CD8-positive, alpha-beta memory T cell (primary cell): Measurements from ENCODE around the gene TTF2. TPM values are rescaled to one million over a fixed set of nuclear protein-coding genes. Genes with fewer than 3 reads are reported as not detected.

Experiments used
- CTCF ChIA-PET: fragments of 350-600 bp; sonication (Branson Sonifier 250); formaldehyde crosslinking; loops from one replicate; lab custom pipeline; 2021; ENCODE audit warnings: antibody characterized with exemption; lab: Charles Lee
- POLR2A ChIA-PET: fragments of 350-600 bp; sonication (Branson Sonifier 250); formaldehyde crosslinking; loops from one replicate; lab custom pipeline; 2021; ENCODE audit warnings: antibody characterized with exemption; lab: Charles Lee
- DNase-seq, 5 donors: peaks; one replicate each; pipeline versions ENCODE4 v3.0.0 to v3.0.0-alpha.2; 2020 to 2022; ENCODE audit warnings: mixed read lengths in 1 of 5
- H3K27ac ChIP-seq: one replicate; pipeline ENCODE4 v1.7.0; 2013; ENCODE audit warnings: low read depth, mild to moderate bottlenecking, low read length, moderate library complexity
- H3K27me3 ChIP-seq: 2 replicates; pipeline ENCODE4 v1.7.0; 2013; ENCODE audit warnings: low read length, mild to moderate bottlenecking; ENCODE audit not compliant: insufficient read depth, poor library complexity, severe bottlenecking
- H3K36me3 ChIP-seq: 2 replicates; pipeline ENCODE4 v1.7.0; 2013; ENCODE audit warnings: mild to moderate bottlenecking, low read length, moderate library complexity; ENCODE audit not compliant: insufficient read depth
- H3K4me1 ChIP-seq: 2 replicates; pipeline ENCODE4 v1.7.0; 2013; ENCODE audit warnings: mild to moderate bottlenecking, low read length, moderate library complexity; ENCODE audit not compliant: insufficient read depth
- H3K4me3 ChIP-seq: 2 replicates; pipeline ENCODE4 v1.7.0; 2013; ENCODE audit warnings: mild to moderate bottlenecking, low read length
- H3K9me3 ChIP-seq: 2 replicates; pipeline ENCODE4 v1.7.0; 2013; ENCODE audit warnings: mild to moderate bottlenecking, low read length
- H3K27ac Mint-ChIP-seq, 8 donors: one replicate each; pipeline ENCODE4 v1.8.0; 2020 to 2021; ENCODE audit warnings: mixed read lengths in 8 of 8, mild to moderate bottlenecking in 6 of 8, inconsistent platforms in 3 of 8, moderate library complexity in 3 of 8
- H3K27me3 Mint-ChIP-seq, 2 donors: one replicate each; pipeline ENCODE4 v1.8.0; 2020 to 2021; ENCODE audit warnings: mixed read lengths in 2 of 2, mild to moderate bottlenecking in 1 of 2, moderate library complexity in 1 of 2
- H3K36me3 Mint-ChIP-seq, 3 donors: one replicate each; pipeline ENCODE4 v1.8.0; 2020 to 2021; ENCODE audit warnings: mixed read lengths in 3 of 3, inconsistent platforms in 1 of 3, mild to moderate bottlenecking in 1 of 3
- H3K4me1 Mint-ChIP-seq, 3 donors: one replicate each; pipeline ENCODE4 v1.8.0; 2020 to 2021; ENCODE audit warnings: mixed read lengths in 3 of 3, inconsistent platforms in 1 of 3, mild to moderate bottlenecking in 1 of 3
- H3K4me3 Mint-ChIP-seq, 7 donors: one replicate each; pipeline ENCODE4 v1.8.0; 2020 to 2021; ENCODE audit warnings: mixed read lengths in 7 of 7, mild to moderate bottlenecking in 6 of 7, moderate library complexity in 4 of 7, inconsistent platforms in 2 of 7
- H3K9me3 Mint-ChIP-seq, 5 donors: one replicate each; pipeline ENCODE4 v1.8.0; 2020 to 2022; ENCODE audit warnings: mixed read lengths in 5 of 5, mild to moderate bottlenecking in 3 of 5, moderate library complexity in 2 of 5, inconsistent platforms in 1 of 5
- polyA plus RNA-seq: library from polyadenylated mRNA; unstranded; fragments of 300-500 nt; fragmentation: Illumina TruSeq; gene quantifications from one replicate; pipeline ENCODE4 v1.2.3, GENCODE V29; 2021
- total RNA-seq, 2 experiments: library from RNA; stranded (reverse); gene quantifications; one replicate each; pipeline ENCODE4 v1.2.3, GENCODE V29; 2021

The TTF2 gene
- total and polyA plus RNA-seq, 3 experiments from 2014 or later, result 11.7 to 89.0 (median 89.0) TPM

DNA sequence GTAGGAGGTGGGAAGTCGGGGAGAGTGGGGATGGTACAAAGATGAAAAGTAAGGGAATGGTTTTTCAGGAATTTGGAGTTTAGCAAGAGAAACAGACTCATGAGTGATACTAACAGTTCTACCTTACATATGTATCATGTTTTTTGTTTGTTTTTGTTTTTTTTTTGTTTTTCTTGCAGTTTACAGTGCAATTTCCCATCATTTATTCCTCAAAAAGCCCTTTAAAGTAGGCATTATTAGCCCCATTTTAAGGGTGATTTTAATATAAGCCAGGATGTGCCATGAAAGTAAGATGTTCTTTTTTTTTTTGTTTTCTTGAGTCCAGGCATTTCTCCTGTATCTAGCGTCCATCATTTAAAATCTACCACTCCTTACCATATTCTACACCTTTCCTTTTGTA lies 75.2 kb downstream of the TTF2 start:
- no peaks in the 10 kb centered on the region for H3K9me3 Mint-ChIP-seq
- no peak overlapping the region for H3K4me3 Mint-ChIP-seq
- no peak overlapping the region for H3K27ac ChIP-seq
- H3K27me3 ChIP-seq, result no peaks in the 10 kb centered on the region
- ChIA-PET POLR2A (no interaction called here), CTCF (no interaction called here)
- H3K36me3 Mint-ChIP-seq, result peaks cover 0 to 1% (median 0%) of the 10 kb centered on the region in 3 donors
- no peaks in the 10 kb centered on the region for H3K36me3 ChIP-seq
- H3K27ac Mint-ChIP-seq, result no peak overlapping the region
- DNase-seq, result no peak
- H3K4me1 Mint-ChIP-seq, result no peaks in the 10 kb centered on the region
- H3K27me3 Mint-ChIP-seq, result peaks cover 3 to 20% of the 10 kb centered on the region in 2 donors
- no peak overlapping the region for H3K4me3 ChIP-seq
- H3K4me1 ChIP-seq, result no peaks in the 10 kb centered on the region
- H3K9me3 ChIP-seq, result no peaks in the 10 kb centered on the region

DNA sequence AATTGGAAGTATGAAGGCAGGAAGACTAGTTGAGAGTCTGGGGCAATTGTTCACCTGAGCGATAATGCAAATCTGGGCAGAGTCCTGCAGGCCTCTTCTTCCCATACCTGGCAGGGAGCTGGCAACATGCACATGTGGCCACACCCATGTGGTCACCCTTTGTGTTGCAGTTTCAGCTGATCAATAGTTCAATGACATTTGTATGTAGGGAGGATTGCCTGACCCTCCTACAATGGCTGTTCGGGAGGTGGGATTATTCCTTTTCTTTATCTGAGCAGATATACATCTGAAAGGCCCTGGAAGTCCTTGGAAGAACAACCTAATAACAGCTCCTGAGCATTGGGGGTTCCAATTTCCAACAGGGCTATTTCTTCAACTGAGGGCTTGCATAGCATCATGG lies 76.6 kb downstream of the TTF2 start:
- H3K27me3 ChIP-seq, result no peaks in the 10 kb centered on the region
- Mint-ChIP-seq H3K27me3 (peaks cover 3 to 20% of the 10 kb centered on the region in 2 donors), H3K9me3 (no peaks in the 10 kb centered on the region), H3K4me1 (no peaks in the 10 kb centered on the region), H3K4me3 (no peak overlapping the region), H3K27ac (no peak overlapping the region), H3K36me3 (peaks cover 0 to 1% (median 0%) of the 10 kb centered on the region in 3 donors)
- POLR2A ChIA-PET, result no interaction called here
- H3K9me3 ChIP-seq, result no peaks in the 10 kb centered on the region
- no peak overlapping the region for H3K4me3 ChIP-seq
- no peak overlapping the region for H3K27ac ChIP-seq
- DNase-seq, result no peak
- H3K4me1 ChIP-seq, result no peaks in the 10 kb centered on the region
- no peaks in the 10 kb centered on the region for H3K36me3 ChIP-seq
- CTCF ChIA-PET, result no interaction called here

DNA sequence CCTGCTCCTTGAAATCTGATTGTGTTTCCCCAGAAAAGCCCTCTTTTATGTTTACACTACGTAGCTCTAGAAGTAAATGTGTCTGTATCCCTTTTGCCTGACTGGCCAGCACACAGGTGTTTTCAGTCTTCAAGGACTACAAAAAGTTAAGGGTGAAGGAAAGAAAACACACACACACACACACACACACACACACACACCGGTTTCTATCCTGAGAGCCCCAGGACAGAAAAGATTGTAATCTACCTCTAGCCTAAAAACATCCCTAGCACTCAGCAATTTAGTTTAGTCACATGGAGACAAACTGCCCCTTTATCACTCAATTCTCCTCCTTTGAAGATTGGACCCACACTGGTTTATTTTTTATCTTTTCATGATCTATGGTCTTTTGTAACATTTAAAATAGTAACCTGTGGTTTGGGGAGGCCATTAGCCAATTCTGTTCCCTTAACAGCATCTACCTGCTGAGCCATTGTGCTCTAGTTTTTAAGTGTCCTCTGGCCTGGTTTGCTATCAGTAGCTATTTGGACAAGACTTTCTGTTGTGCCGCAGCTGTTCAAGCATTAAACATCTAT lies 77.2 kb downstream of the TTF2 start:
- no peaks in the 10 kb centered on the region for H3K4me1 ChIP-seq
- no peak overlapping the region for H3K4me3 ChIP-seq
- peaks cover 0 to 1% (median 0%) of the 10 kb centered on the region in 3 donors for H3K36me3 Mint-ChIP-seq
- H3K36me3 ChIP-seq, result no peaks in the 10 kb centered on the region
- no peaks in the 10 kb centered on the region for H3K9me3 Mint-ChIP-seq
- no peak overlapping the region for H3K27ac ChIP-seq
- no peak overlapping the region for H3K27ac Mint-ChIP-seq
- no peaks in the 10 kb centered on the region for H3K9me3 ChIP-seq
- H3K4me3 Mint-ChIP-seq, result no peak overlapping the region
- H3K27me3 ChIP-seq, result no peaks in the 10 kb centered on the region
- ChIA-PET CTCF (no interaction called here), POLR2A (no interaction called here)
- DNase-seq, result no peak
- H3K4me1 Mint-ChIP-seq, result no peaks in the 10 kb centered on the region
- H3K27me3 Mint-ChIP-seq, result peaks cover 3 to 20% of the 10 kb centered on the region in 2 donors

DNA sequence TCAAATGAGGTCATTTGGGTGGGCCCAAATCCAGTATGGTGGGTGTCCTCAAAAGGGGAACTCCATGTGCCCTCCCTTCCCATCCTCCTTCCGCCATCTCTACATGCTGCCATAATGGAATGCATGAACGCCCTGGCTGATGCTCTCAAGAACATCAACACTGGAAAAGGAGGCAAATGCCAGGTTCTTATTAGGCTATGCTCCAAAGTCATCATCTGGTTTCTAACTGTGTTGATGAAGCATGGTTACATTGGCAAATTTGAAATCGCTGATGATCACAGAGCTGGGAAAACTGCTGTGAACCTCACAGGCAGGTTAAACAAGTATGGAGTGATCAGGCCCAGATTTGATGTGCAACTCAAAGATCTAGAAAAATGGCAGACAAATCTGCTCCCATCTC lies 78.0 kb downstream of the TTF2 start:
- no peaks in the 10 kb centered on the region for H3K4me1 ChIP-seq
- Mint-ChIP-seq H3K36me3 (peaks cover 0 to 1% (median 0%) of the 10 kb centered on the region in 3 donors), H3K27me3 (peaks cover 3 to 20% of the 10 kb centered on the region in 2 donors), H3K4me1 (no peaks in the 10 kb centered on the region), H3K9me3 (no peaks in the 10 kb centered on the region), H3K27ac (no peak overlapping the region), H3K4me3 (no peak overlapping the region)
- no peaks in the 10 kb centered on the region for H3K27me3 ChIP-seq
- CTCF ChIA-PET, result no interaction called here
- H3K4me3 ChIP-seq, result no peak overlapping the region
- POLR2A ChIA-PET, result no interaction called here
- no peaks in the 10 kb centered on the region for H3K36me3 ChIP-seq
- no peaks in the 10 kb centered on the region for H3K9me3 ChIP-seq
- no peak for DNase-seq
- H3K27ac ChIP-seq, result no peak overlapping the region

DNA sequence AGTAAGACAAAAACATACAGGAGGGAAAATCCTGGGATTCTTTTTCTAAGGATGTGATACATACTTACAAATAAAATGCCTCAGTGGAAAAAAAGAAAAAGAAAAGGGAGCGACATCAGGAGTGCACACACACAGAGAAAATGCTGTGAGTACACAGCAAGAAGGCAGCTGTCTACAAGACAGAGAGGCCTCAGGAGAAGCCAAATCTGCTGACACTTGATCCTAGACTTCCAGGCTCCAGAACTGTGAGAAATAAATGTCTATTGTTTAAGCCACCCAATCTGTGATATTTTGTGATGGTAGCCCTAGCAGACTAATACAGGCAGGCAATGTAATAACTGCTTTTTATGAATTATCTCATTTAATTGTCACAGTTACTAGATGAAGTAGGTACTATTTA lies 78.4 kb downstream of the TTF2 start:
- Histone ChIP-seq H3K4me1 (no peaks in the 10 kb centered on the region), H3K4me3 (no peak overlapping the region), H3K36me3 (no peaks in the 10 kb centered on the region), H3K9me3 (no peaks in the 10 kb centered on the region), H3K27ac (no peak overlapping the region), H3K27me3 (no peaks in the 10 kb centered on the region)
- Mint-ChIP-seq H3K27me3 (peaks cover 3 to 20% of the 10 kb centered on the region in 2 donors), H3K4me3 (no peak overlapping the region), H3K4me1 (no peaks in the 10 kb centered on the region), H3K27ac (no peak overlapping the region), H3K36me3 (peaks cover 0 to 1% (median 0%) of the 10 kb centered on the region in 3 donors), H3K9me3 (no peaks in the 10 kb centered on the region)
- ChIA-PET CTCF (no interaction called here), POLR2A (no interaction called here)
- no peak for DNase-seq

DNA sequence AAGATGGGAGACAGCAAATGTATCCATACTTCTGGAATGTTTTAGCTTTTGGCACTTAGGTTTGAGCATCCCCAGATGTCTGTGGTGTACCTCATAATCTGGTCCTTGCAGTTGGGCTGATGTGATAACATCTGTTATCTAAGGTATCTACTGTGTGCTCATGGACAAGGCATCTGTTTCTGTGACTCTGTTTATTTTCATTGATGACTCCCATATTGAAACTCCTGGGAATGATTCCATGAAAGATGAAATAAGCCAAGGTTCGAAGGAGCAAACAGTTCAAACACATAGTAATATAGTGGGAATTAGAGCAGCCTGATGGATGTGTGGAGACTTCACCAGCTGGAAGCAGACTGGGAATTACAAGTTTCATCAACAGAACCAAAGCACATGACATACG lies 82.1 kb downstream of the TTF2 start:
- POLR2A ChIA-PET, result no interaction called here
- Histone ChIP-seq H3K4me3 (no peak overlapping the region), H3K27me3 (no peaks in the 10 kb centered on the region), H3K36me3 (no peaks in the 10 kb centered on the region), H3K9me3 (no peaks in the 10 kb centered on the region), H3K27ac (no peak overlapping the region), H3K4me1 (no peaks in the 10 kb centered on the region)
- Mint-ChIP-seq H3K27me3 (peaks cover 6 to 17% of the 10 kb centered on the region in 2 donors), H3K4me3 (no peak overlapping the region), H3K4me1 (no peaks in the 10 kb centered on the region), H3K27ac (no peak overlapping the region), H3K9me3 (no peaks in the 10 kb centered on the region), H3K36me3 (no peaks in the 10 kb centered on the region)
- CTCF ChIA-PET, result interaction anchor here (1.1 kb wide), 1 partner anchor 20 kb away, joined by 3 read pairs; no protein-coding TSS in a partner anchor
- no peak for DNase-seq

DNA sequence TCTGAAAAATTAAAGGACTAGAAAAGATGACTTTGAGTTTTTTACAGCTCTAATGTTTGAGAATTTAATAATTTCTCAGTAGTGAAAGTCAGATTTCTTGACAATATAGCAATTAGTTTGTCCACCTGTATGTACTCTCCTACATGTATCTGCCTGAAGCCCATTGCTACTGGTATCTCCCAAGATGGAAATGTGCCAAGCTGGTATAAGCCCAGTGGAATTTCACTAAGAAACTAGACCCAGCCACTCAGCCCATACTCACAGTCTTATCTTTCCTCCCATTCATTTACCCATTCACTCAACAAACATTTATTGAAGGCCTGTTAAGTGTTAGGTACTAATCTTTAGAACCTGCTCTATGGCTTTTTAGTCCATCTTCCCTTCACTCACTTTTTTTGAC lies 83.0 kb downstream of the TTF2 start:
- POLR2A ChIA-PET, result no interaction called here
- Histone ChIP-seq H3K27ac (no peak overlapping the region), H3K27me3 (no peaks in the 10 kb centered on the region), H3K36me3 (no peaks in the 10 kb centered on the region), H3K4me1 (no peaks in the 10 kb centered on the region), H3K4me3 (no peak overlapping the region), H3K9me3 (no peaks in the 10 kb centered on the region)
- H3K4me3 Mint-ChIP-seq, result no peak overlapping the region
- H3K27ac Mint-ChIP-seq, result no peak overlapping the region
- no peaks in the 10 kb centered on the region for H3K9me3 Mint-ChIP-seq
- no peaks in the 10 kb centered on the region for H3K4me1 Mint-ChIP-seq
- CTCF ChIA-PET, result no interaction called here
- H3K36me3 Mint-ChIP-seq, result no peaks in the 10 kb centered on the region
- DNase-seq, result no peak
- H3K27me3 Mint-ChIP-seq, result peaks cover 4 to 23% of the 10 kb centered on the region in 2 donors

DNA sequence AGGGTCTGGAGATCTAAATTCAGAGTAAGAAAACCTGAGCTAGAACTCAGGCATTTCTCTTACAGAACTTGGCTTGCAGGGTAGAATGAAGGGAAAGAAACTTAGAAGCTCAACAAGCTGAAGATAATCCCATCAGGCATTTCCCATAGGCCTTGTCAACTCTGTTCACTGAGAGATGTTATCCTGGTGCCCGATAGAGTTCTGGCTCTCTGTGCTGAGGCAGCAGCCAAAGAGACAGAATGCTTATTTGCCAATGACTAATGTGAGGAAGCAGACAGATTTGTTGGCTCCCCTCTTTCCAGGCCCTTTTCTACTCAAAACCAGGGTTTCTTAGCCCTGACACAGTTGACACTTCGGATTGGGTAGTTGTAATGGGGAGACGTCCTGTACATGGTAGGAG lies 83.7 kb downstream of the TTF2 start:
- Mint-ChIP-seq H3K9me3 (no peaks in the 10 kb centered on the region), H3K4me3 (no peak overlapping the region), H3K4me1 (no peaks in the 10 kb centered on the region), H3K27me3 (peaks cover 4 to 29% of the 10 kb centered on the region in 2 donors), H3K36me3 (no peaks in the 10 kb centered on the region), H3K27ac (no peak overlapping the region)
- Histone ChIP-seq H3K27me3 (no peaks in the 10 kb centered on the region), H3K4me3 (no peak overlapping the region), H3K9me3 (no peaks in the 10 kb centered on the region), H3K36me3 (no peaks in the 10 kb centered on the region), H3K4me1 (no peaks in the 10 kb centered on the region), H3K27ac (no peak overlapping the region)
- DNase-seq, result no peak
- CTCF ChIA-PET, result no interaction called here
- POLR2A ChIA-PET, result no interaction called here
